Subcutaneous adipose tissue (tissue), 4 donors: ENCODE measurements around the gene ABCD1. TPM values are rescaled to one million over a fixed set of nuclear protein-coding genes. Genes with fewer than 3 reads are reported as not detected.

Experiments used
- total RNA-seq, 4 donors: library from RNA; depleted of rRNA; stranded (reverse); fragments of >200 nt; gene quantifications; one replicate each; pipeline ENCODE4 v1.1.0, GENCODE V29; 2016
- TF ChIP-seq, protein P1 (sequence below): fragments of 450-650 bp; IDR thresholded peaks from one replicate; pipeline ENCODE4 v1.5.1; 2016; ENCODE audit warnings: low read depth, mild to moderate bottlenecking, control low read depth, antibody characterized with exemption, moderate library complexity

ABCD1 gene
- total RNA-seq, 4 donors from 2014 or later, result 12.4 to 83.8 (median 28.1) TPM

- TF ChIP-seq, protein P1, sequence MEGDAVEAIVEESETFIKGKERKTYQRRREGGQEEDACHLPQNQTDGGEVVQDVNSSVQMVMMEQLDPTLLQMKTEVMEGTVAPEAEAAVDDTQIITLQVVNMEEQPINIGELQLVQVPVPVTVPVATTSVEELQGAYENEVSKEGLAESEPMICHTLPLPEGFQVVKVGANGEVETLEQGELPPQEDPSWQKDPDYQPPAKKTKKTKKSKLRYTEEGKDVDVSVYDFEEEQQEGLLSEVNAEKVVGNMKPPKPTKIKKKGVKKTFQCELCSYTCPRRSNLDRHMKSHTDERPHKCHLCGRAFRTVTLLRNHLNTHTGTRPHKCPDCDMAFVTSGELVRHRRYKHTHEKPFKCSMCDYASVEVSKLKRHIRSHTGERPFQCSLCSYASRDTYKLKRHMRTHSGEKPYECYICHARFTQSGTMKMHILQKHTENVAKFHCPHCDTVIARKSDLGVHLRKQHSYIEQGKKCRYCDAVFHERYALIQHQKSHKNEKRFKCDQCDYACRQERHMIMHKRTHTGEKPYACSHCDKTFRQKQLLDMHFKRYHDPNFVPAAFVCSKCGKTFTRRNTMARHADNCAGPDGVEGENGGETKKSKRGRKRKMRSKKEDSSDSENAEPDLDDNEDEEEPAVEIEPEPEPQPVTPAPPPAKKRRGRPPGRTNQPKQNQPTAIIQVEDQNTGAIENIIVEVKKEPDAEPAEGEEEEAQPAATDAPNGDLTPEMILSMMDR, result no peak
Measured at GRCh38 chrX:153741446-153741845, 16.8 kb downstream of the ABCD1 start.

DNA sequence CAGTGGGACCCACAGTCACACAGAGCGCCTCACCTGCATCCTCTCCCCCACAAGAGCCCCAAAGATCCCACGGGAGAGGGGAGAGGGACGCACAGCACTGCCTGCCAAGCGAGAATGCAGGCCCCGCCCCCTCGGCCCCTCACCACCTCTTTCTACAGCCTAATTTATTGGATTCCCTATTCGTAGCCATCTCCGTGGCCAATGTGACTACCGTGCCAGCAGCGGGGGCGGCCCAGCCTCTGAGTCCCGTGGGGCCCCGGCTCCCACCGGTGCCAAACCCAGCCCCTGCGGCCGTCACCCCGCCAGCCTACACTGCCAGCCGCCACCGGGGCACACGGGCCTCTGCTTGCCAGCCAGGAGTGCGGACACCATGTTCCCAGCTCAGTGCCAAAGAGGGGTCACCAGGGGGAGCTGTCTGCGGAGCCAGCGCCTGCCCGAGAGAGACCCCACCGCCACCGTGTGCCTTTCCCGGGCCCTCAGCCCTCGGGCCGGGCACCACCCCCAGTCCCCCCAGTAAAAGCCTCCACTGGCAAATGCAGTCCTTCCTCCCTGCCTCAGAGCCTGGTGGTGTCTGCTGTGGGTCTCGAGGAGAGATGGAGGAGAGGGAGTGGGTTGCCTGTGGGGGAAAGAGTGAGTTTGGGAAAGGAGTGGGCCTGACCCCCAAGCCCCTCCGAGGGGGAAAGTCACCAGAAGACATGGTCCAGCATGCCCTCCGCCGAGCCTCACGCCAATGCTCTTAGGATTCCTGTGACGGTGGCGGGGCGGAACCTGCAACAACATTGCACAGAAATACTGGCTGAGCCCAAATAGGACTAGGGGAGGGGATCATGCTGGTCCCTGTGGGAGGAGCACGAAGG, 19.8 kb downstream of the ABCD1 start:
- TF ChIP-seq, protein P1, result no peak

DNA sequence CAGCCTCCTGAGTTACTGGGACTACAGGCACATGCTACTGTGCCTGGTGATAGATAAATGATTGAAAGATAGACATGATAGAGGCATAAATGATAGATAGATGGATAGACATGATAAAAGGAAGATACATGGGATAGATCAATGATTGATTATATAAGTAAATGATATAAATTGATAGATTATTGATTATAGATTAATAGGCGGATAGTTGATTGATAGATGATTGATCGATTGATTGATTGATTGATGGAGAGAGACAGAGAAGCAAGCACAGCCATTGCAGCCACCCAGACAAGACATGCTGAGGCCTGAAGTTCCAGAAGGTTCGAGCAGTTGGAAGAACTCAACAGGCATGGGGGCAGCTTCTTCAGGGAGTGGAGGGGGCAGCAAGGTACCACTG, 21.7 kb downstream of the ABCD1 start:
- TF ChIP-seq, protein P1, result no peak

- TF ChIP-seq, protein P1, result no peak
Measured at GRCh38 chrX:153750127-153750774, 25.6 kb downstream of the ABCD1 start.

- TF ChIP-seq, protein P1, result no peak
Measured at GRCh38 chrX:153755136-153755535, 30.5 kb downstream of the ABCD1 start.

DNA sequence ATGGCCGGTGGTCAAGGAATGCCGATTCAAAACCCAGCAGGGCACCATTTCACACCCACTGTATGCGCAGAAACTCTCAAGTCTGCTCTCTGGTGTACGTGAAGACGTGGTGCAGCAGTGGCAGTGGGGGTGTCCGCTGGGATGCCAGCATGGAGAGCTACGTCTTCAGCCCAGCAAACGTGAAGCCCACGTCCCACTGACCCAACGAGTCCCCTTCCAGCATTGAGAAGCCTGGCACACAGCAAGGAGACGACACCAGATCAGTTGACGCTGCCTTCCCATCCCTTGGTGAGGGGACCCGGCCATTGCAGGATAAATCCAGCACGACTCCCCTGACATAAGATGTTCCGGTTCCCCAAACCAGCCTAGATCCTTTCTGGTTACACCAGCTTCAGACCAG, 37.2 kb downstream of the ABCD1 start:
- TF ChIP-seq, protein P1, result no peak

- TF ChIP-seq, protein P1, result no peak
Measured at GRCh38 chrX:153762626-153763173, 38.0 kb downstream of the ABCD1 start.
